ENCODE results near the gene LSG1. TPM values are rescaled to one million over a fixed set of nuclear protein-coding genes. Genes with fewer than 3 reads are reported as not detected.
A peak's percentile ranks its signal among the peaks of the same experiment; 100 is the strongest.

Gene LSG1
- total RNA-seq, 1 donor from 2014 or later: 9.4 TPM

DNA sequence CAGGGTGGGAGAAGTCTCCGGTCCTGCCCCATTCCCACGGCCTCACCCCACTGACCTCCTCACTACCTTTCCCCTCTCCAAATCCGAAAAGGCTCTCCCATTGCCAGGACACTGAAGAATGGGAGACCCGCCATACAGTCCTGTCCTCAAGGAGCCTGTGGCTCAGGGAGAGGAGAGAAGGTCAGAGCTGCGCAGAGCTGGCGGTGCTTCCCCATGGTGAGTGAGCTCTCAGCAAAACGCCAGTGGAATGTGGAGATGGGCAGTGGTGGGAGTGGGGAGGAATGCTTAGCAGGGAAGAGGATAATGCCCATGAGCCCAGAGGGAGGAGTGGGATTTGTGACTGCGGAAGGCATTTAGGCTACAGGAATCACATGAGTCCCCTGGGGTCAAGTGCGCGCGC, 33.8 kb upstream of the LSG1 start:
- H3K4me1 ChIP-seq: no peaks in the 10 kb centered on the region
- TF ChIP-seq, protein P1, sequence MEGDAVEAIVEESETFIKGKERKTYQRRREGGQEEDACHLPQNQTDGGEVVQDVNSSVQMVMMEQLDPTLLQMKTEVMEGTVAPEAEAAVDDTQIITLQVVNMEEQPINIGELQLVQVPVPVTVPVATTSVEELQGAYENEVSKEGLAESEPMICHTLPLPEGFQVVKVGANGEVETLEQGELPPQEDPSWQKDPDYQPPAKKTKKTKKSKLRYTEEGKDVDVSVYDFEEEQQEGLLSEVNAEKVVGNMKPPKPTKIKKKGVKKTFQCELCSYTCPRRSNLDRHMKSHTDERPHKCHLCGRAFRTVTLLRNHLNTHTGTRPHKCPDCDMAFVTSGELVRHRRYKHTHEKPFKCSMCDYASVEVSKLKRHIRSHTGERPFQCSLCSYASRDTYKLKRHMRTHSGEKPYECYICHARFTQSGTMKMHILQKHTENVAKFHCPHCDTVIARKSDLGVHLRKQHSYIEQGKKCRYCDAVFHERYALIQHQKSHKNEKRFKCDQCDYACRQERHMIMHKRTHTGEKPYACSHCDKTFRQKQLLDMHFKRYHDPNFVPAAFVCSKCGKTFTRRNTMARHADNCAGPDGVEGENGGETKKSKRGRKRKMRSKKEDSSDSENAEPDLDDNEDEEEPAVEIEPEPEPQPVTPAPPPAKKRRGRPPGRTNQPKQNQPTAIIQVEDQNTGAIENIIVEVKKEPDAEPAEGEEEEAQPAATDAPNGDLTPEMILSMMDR (IDR thresholded peaks at IDR 0.05): no peak
- no peak overlapping the region for H3K4me3 ChIP-seq
- no peak overlapping the region for H3K27ac ChIP-seq
- no peaks in the 10 kb centered on the region for H3K9me3 ChIP-seq
- H3K36me3 ChIP-seq: no peaks in the 10 kb centered on the region
- intact Hi-C loops (cut with DNase I): no loop called here
- DNase-seq (ENCODE audit: low spot score in 2 of 2): no peak
- H3K27me3 ChIP-seq: no peaks in the 10 kb centered on the region

DNA sequence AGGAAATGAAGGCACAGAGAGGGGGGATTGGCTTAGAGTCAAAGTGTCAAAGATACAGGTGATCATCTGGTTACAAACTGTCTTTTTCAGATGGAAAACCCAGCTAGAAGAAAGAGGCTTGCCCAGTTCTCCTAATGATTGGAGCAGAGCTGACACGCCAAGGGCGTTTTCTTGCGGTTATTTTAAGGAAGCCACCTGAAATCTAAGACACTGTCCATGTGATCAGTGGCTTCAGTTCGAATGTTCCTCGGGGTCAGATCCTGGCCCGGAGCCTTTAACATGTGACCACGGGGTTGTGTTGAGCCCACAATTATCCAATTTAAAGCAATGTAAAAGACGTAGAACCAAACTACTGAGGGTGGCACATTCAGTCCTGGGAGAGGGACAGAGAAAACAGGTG, 33.2 kb upstream of the LSG1 start:
- Histone ChIP-seq H3K4me3 (no peak overlapping the region), H3K9me3 (no peaks in the 10 kb centered on the region), H3K36me3 (no peaks in the 10 kb centered on the region), H3K27ac (no peak overlapping the region), H3K27me3 (no peaks in the 10 kb centered on the region), H3K4me1 (no peaks in the 10 kb centered on the region)
- intact Hi-C loops (cut with DNase I): no loop called here
- no peak for DNase-seq (ENCODE audit: low spot score in 2 of 2)
- TF ChIP-seq, protein P1 (IDR thresholded peaks at IDR 0.05): no peak

DNA sequence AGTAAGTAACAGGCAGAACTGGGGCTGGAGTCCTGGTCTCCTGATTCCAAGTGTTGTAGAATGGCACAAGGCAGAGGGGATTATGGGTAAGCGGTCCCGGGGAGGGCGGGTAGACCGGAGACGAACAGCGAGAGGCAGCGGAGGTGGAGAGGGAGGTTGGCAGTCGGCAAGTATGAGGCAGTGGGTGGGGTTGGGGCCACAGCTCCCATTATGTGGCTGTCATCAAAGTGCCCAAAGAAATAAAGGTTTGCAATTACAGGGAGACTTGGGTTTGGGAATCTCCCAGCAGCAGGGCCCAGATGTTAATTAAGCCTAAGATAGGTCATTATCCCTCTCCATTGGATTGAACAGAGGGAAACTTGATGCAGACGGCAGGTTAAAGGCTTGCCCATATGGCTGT, 30.6 kb upstream of the LSG1 start:
- Histone ChIP-seq H3K4me1 (no peaks in the 10 kb centered on the region), H3K36me3 (no peaks in the 10 kb centered on the region)
- DNase-seq (ENCODE audit: low spot score in 2 of 2): no peak

GRCh38 chr3:194696702-194697101, 24.7 kb upstream of the LSG1 start:
- Histone ChIP-seq H3K4me1 (no peaks in the 10 kb centered on the region), H3K4me3 (no peak overlapping the region), H3K27me3 (no peaks in the 10 kb centered on the region), H3K36me3 (no peaks in the 10 kb centered on the region), H3K27ac (no peak overlapping the region), H3K9me3 (no peaks in the 10 kb centered on the region)
- DNase-seq (ENCODE audit: low spot score in 2 of 2): no peak
- TF ChIP-seq, protein P1 (IDR thresholded peaks at IDR 0.05): no peak
- intact Hi-C loops (cut with DNase I): no loop called here

More for the DNA sequence above, 30.6 kb upstream of the LSG1 start:
- no peak overlapping the region for H3K4me3 ChIP-seq
- no peak overlapping the region for H3K27ac ChIP-seq
- no peaks in the 10 kb centered on the region for H3K27me3 ChIP-seq
- intact Hi-C loops (cut with DNase I): no loop called here
- TF ChIP-seq, protein P1 (IDR thresholded peaks at IDR 0.05): no peak
- no peaks in the 10 kb centered on the region for H3K9me3 ChIP-seq

- no peak overlapping the region for H3K4me3 ChIP-seq
- no peaks in the 10 kb centered on the region for H3K9me3 ChIP-seq
- H3K36me3 ChIP-seq: no peaks in the 10 kb centered on the region
- TF ChIP-seq, protein P1 (IDR thresholded peaks at IDR 0.05): no peak
- peaks cover 13 to 17% of the 10 kb centered on the region in 2 donors for H3K4me1 ChIP-seq
- intact Hi-C loops (cut with DNase I): no loop called here
- no peaks in the 10 kb centered on the region for H3K27me3 ChIP-seq
- DNase-seq (ENCODE audit: low spot score in 2 of 2): peak in 1 of 2 donors; percentile 49
- H3K27ac ChIP-seq: no peak overlapping the region
Measured at GRCh38 chr3:194691481-194692283, 19.7 kb upstream of the LSG1 start.

Measured in ascending aorta (tissue), 2 donors.